ENCODE results near the gene SLIT3. TPM values are rescaled to one million over a fixed set of nuclear protein-coding genes. Genes with fewer than 3 reads are reported as not detected.

The SLIT3 gene
- total RNA-seq, 1 donor from 2014 or later = 31.8 TPM

GRCh38 chr5:168885324-168886120 is 415.4 kb downstream of the SLIT3 start:
- no peak overlapping the region for H3K27ac Mint-ChIP-seq (ENCODE audit: unreplicated experiment)
- DNase-seq (ENCODE audit: extremely low spot score, unreplicated experiment) = no peak
- no peaks in the 10 kb centered on the region for H3K9me3 Mint-ChIP-seq (ENCODE audit: unreplicated experiment)
- H3K36me3 Mint-ChIP-seq (ENCODE audit: unreplicated experiment) = no peaks in the 10 kb centered on the region
- no peaks in the 10 kb centered on the region for H3K27me3 Mint-ChIP-seq (ENCODE audit: unreplicated experiment)
- peaks cover 12% of the 10 kb centered on the region for H3K4me1 Mint-ChIP-seq (ENCODE audit: unreplicated experiment)
- no peak for TF ChIP-seq CTCF (IDR thresholded peaks at IDR 0.05)
- no peak overlapping the region for H3K4me3 Mint-ChIP-seq (ENCODE audit: unreplicated experiment)

GRCh38 chr5:168883991-168884390 is 416.9 kb downstream of the SLIT3 start:
- Mint-ChIP-seq H3K4me3 (ENCODE audit: unreplicated experiment) (no peak overlapping the region), H3K27me3 (ENCODE audit: unreplicated experiment) (no peaks in the 10 kb centered on the region), H3K27ac (ENCODE audit: unreplicated experiment) (no peak overlapping the region), H3K36me3 (ENCODE audit: unreplicated experiment) (no peaks in the 10 kb centered on the region), H3K4me1 (ENCODE audit: unreplicated experiment) (peaks cover 22% of the 10 kb centered on the region), H3K9me3 (ENCODE audit: unreplicated experiment) (no peaks in the 10 kb centered on the region)
- no peak for TF ChIP-seq CTCF (IDR thresholded peaks at IDR 0.05)
- DNase-seq (ENCODE audit: extremely low spot score, unreplicated experiment) = no peak

GRCh38 chr5:168883281-168883741 is 417.6 kb downstream of the SLIT3 start:
- H3K27ac Mint-ChIP-seq (ENCODE audit: unreplicated experiment) = no peak overlapping the region

GRCh38 chr5:168882283-168882682 is 418.7 kb downstream of the SLIT3 start:
- no peak for DNase-seq (ENCODE audit: extremely low spot score, unreplicated experiment)
- Mint-ChIP-seq H3K27ac (ENCODE audit: unreplicated experiment) (no peak overlapping the region), H3K27me3 (ENCODE audit: unreplicated experiment) (no peaks in the 10 kb centered on the region), H3K4me3 (ENCODE audit: unreplicated experiment) (no peak overlapping the region), H3K36me3 (ENCODE audit: unreplicated experiment) (no peaks in the 10 kb centered on the region), H3K9me3 (ENCODE audit: unreplicated experiment) (no peaks in the 10 kb centered on the region), H3K4me1 (ENCODE audit: unreplicated experiment) (peaks cover 22% of the 10 kb centered on the region)
- TF ChIP-seq CTCF (IDR thresholded peaks at IDR 0.05) = no peak

More at GRCh38 chr5:168883281-168883741, 417.6 kb downstream of the SLIT3 start:
- H3K4me1 Mint-ChIP-seq (ENCODE audit: unreplicated experiment) = peaks cover 22% of the 10 kb centered on the region
- H3K9me3 Mint-ChIP-seq (ENCODE audit: unreplicated experiment) = no peaks in the 10 kb centered on the region
- no peak for DNase-seq (ENCODE audit: extremely low spot score, unreplicated experiment)
- no peak overlapping the region for H3K4me3 Mint-ChIP-seq (ENCODE audit: unreplicated experiment)
- no peaks in the 10 kb centered on the region for H3K27me3 Mint-ChIP-seq (ENCODE audit: unreplicated experiment)
- TF ChIP-seq CTCF (IDR thresholded peaks at IDR 0.05) = no peak
- H3K36me3 Mint-ChIP-seq (ENCODE audit: unreplicated experiment) = no peaks in the 10 kb centered on the region

GRCh38 chr5:168881427-168882149 is 419.4 kb downstream of the SLIT3 start:
- DNase-seq (ENCODE audit: extremely low spot score, unreplicated experiment) = no peak
- H3K36me3 Mint-ChIP-seq (ENCODE audit: unreplicated experiment) = no peaks in the 10 kb centered on the region
- peaks cover 22% of the 10 kb centered on the region for H3K4me1 Mint-ChIP-seq (ENCODE audit: unreplicated experiment)
- H3K27ac Mint-ChIP-seq (ENCODE audit: unreplicated experiment) = no peak overlapping the region
- no peaks in the 10 kb centered on the region for H3K27me3 Mint-ChIP-seq (ENCODE audit: unreplicated experiment)
- no peaks in the 10 kb centered on the region for H3K9me3 Mint-ChIP-seq (ENCODE audit: unreplicated experiment)
- TF ChIP-seq CTCF (IDR thresholded peaks at IDR 0.05) = no peak
- H3K4me3 Mint-ChIP-seq (ENCODE audit: unreplicated experiment) = no peak overlapping the region
